ENCODE results near the gene GPR34.

GPR34 gene

DNA sequence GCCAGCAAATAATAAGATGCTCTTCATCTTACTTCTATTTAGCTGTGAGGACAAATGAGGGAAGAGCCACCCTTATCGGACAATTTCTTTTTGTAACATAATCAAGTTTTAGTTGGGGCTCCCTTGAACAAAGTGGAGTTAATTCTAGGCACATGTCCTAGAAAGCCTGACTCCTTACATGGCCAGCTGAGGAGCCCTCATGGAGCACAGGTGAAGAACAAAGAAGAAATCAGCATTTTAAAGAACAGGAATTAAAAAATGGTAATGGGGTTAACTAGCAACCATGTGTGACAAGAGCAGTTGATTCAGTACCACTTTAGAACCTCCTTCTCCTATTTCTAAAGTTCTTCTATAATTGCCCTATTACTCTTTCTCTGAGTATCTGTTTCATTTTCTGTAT is 51.1 kb downstream of the GPR34 start:
- DNase-seq: no peak
